ENCODE results near the gene GARIN5B. TPM values are rescaled to one million over a fixed set of nuclear protein-coding genes. Genes with fewer than 3 reads are reported as not detected.
"Not testable (repeated sequence)": the region's sequence is repeated elsewhere in the genome, so short reads cannot be mapped to it uniquely, and the experiment has no call there.

The GARIN5B gene
- total and polyA plus RNA-seq, 4 donors: 0.09 TPM; not detected in 3

DNA sequence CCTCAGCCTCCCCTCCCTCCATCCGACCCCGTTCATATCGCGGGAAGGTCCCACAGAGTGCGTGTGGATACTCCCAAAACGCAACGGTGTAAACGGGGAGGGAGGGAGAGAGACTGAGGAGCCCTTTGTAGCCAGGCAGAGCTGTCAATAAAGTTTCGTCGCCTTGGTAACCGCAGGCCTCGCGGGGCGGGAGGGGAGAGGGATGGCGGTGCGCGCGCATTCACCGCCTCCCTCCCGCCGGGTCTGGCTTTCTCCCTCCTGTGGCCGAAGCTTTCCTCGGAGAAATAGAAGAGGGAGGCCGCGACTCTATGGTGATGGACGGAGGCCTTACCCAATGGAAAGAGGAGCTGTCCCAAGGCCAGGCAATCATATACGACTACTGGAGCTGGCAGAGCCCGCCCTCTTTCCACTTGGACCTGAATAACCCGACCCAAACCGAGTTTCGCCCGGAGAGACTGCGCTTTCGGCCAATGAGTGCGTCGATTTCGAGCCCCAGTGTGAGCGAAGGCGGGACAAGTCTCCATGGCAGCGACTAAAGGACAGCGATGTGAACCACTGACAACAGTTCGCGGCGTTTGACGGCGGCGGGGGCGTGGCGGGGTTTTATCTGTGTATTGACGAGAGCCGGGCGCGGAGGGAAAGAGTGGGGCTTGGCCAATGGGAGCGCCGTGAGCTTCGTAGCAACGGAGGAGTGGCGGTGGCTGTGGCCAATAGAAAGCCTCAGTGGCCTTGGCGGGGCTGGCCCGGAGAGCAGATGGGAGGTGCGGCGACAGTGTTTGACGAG is 23.8 kb downstream of the GARIN5B start, which contains the start of gene KMT5C:
Gene KMT5C, plus strand, starts transcription at position 772 of the 784 bp plus-strand sequence. CDS start 2,061 bp downstream, outside the sequence.
- DNase-seq (peak; percentile 100), ATAC-seq (ENCODE audit: insufficient read depth, low FRiP score) (peak; percentile 94)
- no peak for TF ChIP-seq CTCF (IDR thresholded peaks at IDR 0.05; ENCODE audit: control extremely low read depth, extremely low read depth)
- Histone ChIP-seq H3K9me3 (ENCODE audit: control insufficient read depth in 4 of 4, insufficient read depth in 3 of 4, low read length in 3 of 4) (no peaks in the 10 kb centered on the region), H3K9ac (ENCODE audit: insufficient read depth in 1 of 2, low read length in 2 of 2) (peak within 1 kb of the TSS; percentile 94 to 98), H3K36me3 (ENCODE audit: control insufficient read depth in 4 of 4, insufficient read depth in 4 of 4, low read length in 4 of 4) (peaks cover 0 to 17% (median 6%) of the 10 kb centered on the region in 4 donors), H3K27me3 (ENCODE audit: control insufficient read depth in 3 of 3, insufficient read depth in 3 of 3, low read length in 2 of 3) (no peaks in the 10 kb centered on the region), H3K4me1 (ENCODE audit: control insufficient read depth in 5 of 5, insufficient read depth in 5 of 5, low read length in 5 of 5) (peaks cover 6 to 23% (median 9%) of the 10 kb centered on the region in 5 donors), H3K4me3 (peak within 1 kb of the TSS; percentile 50), H3K27ac (ENCODE audit: low read depth in 1 of 2, low read length in 1 of 2) (peak within 1 kb of the TSS; percentile 91 to 94)
- WGBS, 2 donors: 0 to 1% methylated on average over 63 of the region's 63 CpGs

DNA sequence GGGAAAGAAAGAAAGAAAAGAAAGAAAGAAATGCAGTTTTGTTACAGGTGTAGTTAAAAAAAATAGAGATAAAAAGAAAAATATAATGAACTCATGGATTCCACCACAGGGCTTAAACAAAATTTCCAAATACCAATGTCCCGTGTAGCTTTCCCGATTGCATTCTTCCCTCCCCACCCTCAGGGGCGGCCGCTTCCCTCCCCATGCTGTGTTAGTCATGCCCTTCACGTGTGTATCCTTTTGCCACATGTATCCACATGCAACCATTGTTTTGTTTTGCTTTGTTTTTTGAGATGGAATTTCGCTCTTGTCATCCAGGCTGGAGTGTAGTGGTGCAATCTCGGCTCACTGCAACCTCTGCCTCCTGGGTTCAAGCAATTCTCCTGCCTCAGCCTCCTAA is 27.0 kb downstream of the GARIN5B start:
- Histone ChIP-seq H3K27ac (ENCODE audit: low read depth in 1 of 2, low read length in 1 of 2) (no peak overlapping the region), H3K9ac (ENCODE audit: insufficient read depth in 1 of 2, low read length in 2 of 2) (no peak overlapping the region), H3K27me3 (ENCODE audit: control insufficient read depth in 3 of 3, insufficient read depth in 3 of 3, low read length in 2 of 3) (peaks cover 0 to 4% (median 0%) of the 10 kb centered on the region in 3 donors), H3K36me3 (ENCODE audit: control insufficient read depth in 4 of 4, insufficient read depth in 4 of 4, low read length in 4 of 4) (no peaks in the 10 kb centered on the region), H3K4me3 (no peak overlapping the region), H3K4me1 (ENCODE audit: control insufficient read depth in 5 of 5, insufficient read depth in 5 of 5, low read length in 5 of 5) (peaks cover 0 to 16% (median 6%) of the 10 kb centered on the region in 5 donors), H3K9me3 (ENCODE audit: control insufficient read depth in 4 of 4, insufficient read depth in 3 of 4, low read length in 3 of 4) (no peaks in the 10 kb centered on the region)
- WGBS, 2 donors: 81 to 84% methylated on average over 7 of the region's 7 CpGs
- ATAC-seq (ENCODE audit: insufficient read depth, low FRiP score): no peak
- DNase-seq: no peak
- no peak for TF ChIP-seq CTCF (IDR thresholded peaks at IDR 0.05; ENCODE audit: control extremely low read depth, extremely low read depth)

- peaks cover 0 to 5% (median 3%) of the 10 kb centered on the region in 5 donors for H3K4me1 ChIP-seq (ENCODE audit: control insufficient read depth in 5 of 5, insufficient read depth in 5 of 5, low read length in 5 of 5)
- no peak for DNase-seq
- no peaks in the 10 kb centered on the region for H3K36me3 ChIP-seq (ENCODE audit: control insufficient read depth in 4 of 4, insufficient read depth in 4 of 4, low read length in 4 of 4)
- ATAC-seq (ENCODE audit: insufficient read depth, low FRiP score): no peak
- no peaks in the 10 kb centered on the region for H3K9me3 ChIP-seq (ENCODE audit: control insufficient read depth in 4 of 4, insufficient read depth in 3 of 4, low read length in 3 of 4)
- no peak overlapping the region for H3K9ac ChIP-seq (ENCODE audit: insufficient read depth in 1 of 2, low read length in 2 of 2)
- H3K4me3 ChIP-seq: no peak overlapping the region
- H3K27ac ChIP-seq (ENCODE audit: low read depth in 1 of 2, low read length in 1 of 2): no peak overlapping the region
- WGBS, 2 donors: 74 to 90% methylated on average over 11 of the region's 11 CpGs
- TF ChIP-seq CTCF (IDR thresholded peaks at IDR 0.05; ENCODE audit: control extremely low read depth, extremely low read depth): no peak
- peaks cover 0 to 4% (median 0%) of the 10 kb centered on the region in 3 donors for H3K27me3 ChIP-seq (ENCODE audit: control insufficient read depth in 3 of 3, insufficient read depth in 3 of 3, low read length in 2 of 3)
Observed at GRCh38 chr19:55333870-55334269, 29.2 kb downstream of the GARIN5B start.

DNA sequence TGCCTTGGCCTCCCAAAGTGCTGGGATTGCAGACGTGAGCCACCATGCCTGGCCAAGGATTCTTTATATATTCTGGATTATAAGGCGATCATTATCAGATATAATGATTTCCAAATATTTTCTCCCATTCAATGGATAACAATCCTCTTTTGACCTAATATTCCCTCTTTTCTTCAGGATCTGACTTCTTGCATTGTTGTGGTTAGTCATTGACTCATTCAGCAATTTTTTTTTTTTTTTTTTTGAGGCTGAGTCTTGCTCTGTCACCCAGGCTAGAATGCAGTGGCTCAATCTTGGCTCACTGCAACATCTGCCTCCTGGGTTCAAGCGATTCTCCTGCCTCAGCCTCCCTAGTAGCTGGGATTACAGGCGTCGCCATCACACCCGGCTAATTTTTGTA is 33.3 kb downstream of the GARIN5B start:
- not testable (repeated sequence) for H3K9ac ChIP-seq (ENCODE audit: insufficient read depth in 1 of 2, low read length in 2 of 2); H3K4me1 ChIP-seq (ENCODE audit: control insufficient read depth in 5 of 5, insufficient read depth in 5 of 5, low read length in 5 of 5); H3K27ac ChIP-seq (ENCODE audit: low read depth in 1 of 2, low read length in 1 of 2); ATAC-seq (ENCODE audit: insufficient read depth, low FRiP score); DNase-seq; H3K9me3 ChIP-seq (ENCODE audit: control insufficient read depth in 4 of 4, insufficient read depth in 3 of 4, low read length in 3 of 4); H3K36me3 ChIP-seq (ENCODE audit: control insufficient read depth in 4 of 4, insufficient read depth in 4 of 4, low read length in 4 of 4); H3K27me3 ChIP-seq (ENCODE audit: control insufficient read depth in 3 of 3, insufficient read depth in 3 of 3, low read length in 2 of 3); H3K4me3 ChIP-seq
- WGBS, 2 donors: 83 to 86% methylated on average over 6 of the region's 6 CpGs

- not testable (repeated sequence) for H3K9ac ChIP-seq (ENCODE audit: insufficient read depth in 1 of 2, low read length in 2 of 2); H3K27ac ChIP-seq (ENCODE audit: low read depth in 1 of 2, low read length in 1 of 2); H3K4me3 ChIP-seq; ATAC-seq (ENCODE audit: insufficient read depth, low FRiP score); DNase-seq; H3K4me1 ChIP-seq (ENCODE audit: control insufficient read depth in 5 of 5, insufficient read depth in 5 of 5, low read length in 5 of 5); H3K9me3 ChIP-seq (ENCODE audit: control insufficient read depth in 4 of 4, insufficient read depth in 3 of 4, low read length in 3 of 4); H3K36me3 ChIP-seq (ENCODE audit: control insufficient read depth in 4 of 4, insufficient read depth in 4 of 4, low read length in 4 of 4); H3K27me3 ChIP-seq (ENCODE audit: control insufficient read depth in 3 of 3, insufficient read depth in 3 of 3, low read length in 2 of 3)
- 84 to 87% methylated on average over 4 of the region's 4 CpGs for WGBS, 2 donors
Observed at GRCh38 chr19:55328774-55329318, 34.2 kb downstream of the GARIN5B start.

All from lung (tissue), 12 donors.